NCI-H2196 treated with DMSO at 0.1 percent for 48 hours (cell line): ENCODE measurements around the gene PABPN1.

Experiments
- DNase-seq: peaks from one replicate; lab custom pipeline; 2025; ENCODE audit not compliant: unreplicated experiment; lab: John Stamatoyannopoulos, UW

PABPN1 gene

GRCh38 chr14:23357261-23357660, 36.0 kb downstream of the PABPN1 start:
- DNase-seq, result no peak

- DNase-seq, result no peak
These were observed 36.8 kb downstream of the PABPN1 start for GRCh38 chr14:23358042-23358441.

GRCh38 chr14:23358553-23359166, 37.4 kb downstream of the PABPN1 start:
- DNase-seq, result no peak

GRCh38 chr14:23359167-23359626, 37.9 kb downstream of the PABPN1 start:
- DNase-seq, result no peak

GRCh38 chr14:23359722-23360447, 38.6 kb downstream of the PABPN1 start:
- DNase-seq, result no peak

GRCh38 chr14:23360496-23360895, 39.2 kb downstream of the PABPN1 start:
- DNase-seq, result no peak

- no peak for DNase-seq
These were observed 40.1 kb downstream of the PABPN1 start for GRCh38 chr14:23361320-23361719.

- DNase-seq, result no peak
These were observed 40.5 kb downstream of the PABPN1 start for GRCh38 chr14:23361763-23362162.

- DNase-seq, result no peak
These were observed 40.9 kb downstream of the PABPN1 start for GRCh38 chr14:23362200-23362599.

- DNase-seq, result peak; percentile 23
These were observed 43.1 kb downstream of the PABPN1 start for GRCh38 chr14:23364164-23365035.

- DNase-seq, result no peak
These were observed 43.9 kb downstream of the PABPN1 start, which contains the start of gene EFS for GRCh38 chr14:23365036-23365731. Gene EFS (minus strand): TSS chr14:23365172. CDS start chr14:23365025, 147 bp downstream.

GRCh38 chr14:23365732-23366425, 44.6 kb downstream of the PABPN1 start:
- DNase-seq, result peak; percentile 33

- peak; percentile 33 for DNase-seq
These were observed 45.2 kb downstream of the PABPN1 start for GRCh38 chr14:23366426-23366921.

GRCh38 chr14:23370221-23370620, 49.0 kb downstream of the PABPN1 start:
- DNase-seq, result no peak

GRCh38 chr14:23371865-23372264, 50.6 kb downstream of the PABPN1 start:
- DNase-seq, result no peak

- no peak for DNase-seq
These were observed 51.3 kb downstream of the PABPN1 start, which contains the start of gene IL25 for GRCh38 chr14:23372509-23372908. Gene IL25 (plus strand): TSS chr14:23372809.

GRCh38 chr14:23373041-23373440, 51.8 kb downstream of the PABPN1 start:
- no peak for DNase-seq
